Measurements from ENCODE around the gene MIEF1. TPM values are rescaled to one million over a fixed set of nuclear protein-coding genes. Genes with fewer than 3 reads are reported as not detected.
A peak's percentile ranks its signal among the peaks of the same experiment; 100 is the strongest.

MIEF1 gene
- total RNA-seq, 1 donor from 2014 or later, result 27.7 TPM

DNA sequence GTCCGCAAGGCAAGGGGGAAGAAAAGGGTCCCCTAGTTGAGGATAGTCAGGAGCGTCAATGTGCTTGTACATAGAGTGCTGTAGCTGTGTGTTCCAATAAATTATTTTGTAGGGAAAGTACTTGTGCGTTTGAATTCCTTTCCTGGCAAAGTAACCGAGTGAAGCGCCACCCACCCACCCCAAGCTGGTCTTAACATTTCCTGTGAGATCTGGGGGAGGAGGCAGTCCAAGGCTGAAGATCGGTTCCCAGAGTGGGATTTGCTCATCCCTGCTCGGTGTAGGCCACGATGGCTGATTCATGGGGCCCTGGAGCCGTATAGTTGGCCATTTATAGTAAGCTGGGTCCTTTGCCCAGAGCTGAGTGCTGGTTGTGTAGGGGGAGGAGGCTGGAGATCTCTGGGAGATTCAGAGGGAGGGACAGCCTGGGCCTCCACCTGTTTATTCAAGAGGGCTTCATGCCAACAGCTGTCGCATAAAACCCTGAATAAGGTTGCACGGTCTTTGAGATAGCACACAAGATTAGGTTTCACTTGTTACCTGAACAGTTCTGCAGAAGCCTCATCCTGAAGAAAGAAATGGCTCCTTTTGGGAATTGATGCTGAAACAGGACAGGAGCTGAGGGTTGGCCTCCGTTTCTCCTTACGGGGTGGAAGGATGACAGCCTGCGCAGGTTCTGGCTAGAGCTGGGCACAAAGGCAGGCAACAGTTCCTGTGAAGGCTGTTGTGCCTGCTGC lies 20.6 kb downstream of the MIEF1 start:
- H3K36me3 ChIP-seq, result peaks cover 51% of the 10 kb centered on the region
- TF ChIP-seq, protein P1, sequence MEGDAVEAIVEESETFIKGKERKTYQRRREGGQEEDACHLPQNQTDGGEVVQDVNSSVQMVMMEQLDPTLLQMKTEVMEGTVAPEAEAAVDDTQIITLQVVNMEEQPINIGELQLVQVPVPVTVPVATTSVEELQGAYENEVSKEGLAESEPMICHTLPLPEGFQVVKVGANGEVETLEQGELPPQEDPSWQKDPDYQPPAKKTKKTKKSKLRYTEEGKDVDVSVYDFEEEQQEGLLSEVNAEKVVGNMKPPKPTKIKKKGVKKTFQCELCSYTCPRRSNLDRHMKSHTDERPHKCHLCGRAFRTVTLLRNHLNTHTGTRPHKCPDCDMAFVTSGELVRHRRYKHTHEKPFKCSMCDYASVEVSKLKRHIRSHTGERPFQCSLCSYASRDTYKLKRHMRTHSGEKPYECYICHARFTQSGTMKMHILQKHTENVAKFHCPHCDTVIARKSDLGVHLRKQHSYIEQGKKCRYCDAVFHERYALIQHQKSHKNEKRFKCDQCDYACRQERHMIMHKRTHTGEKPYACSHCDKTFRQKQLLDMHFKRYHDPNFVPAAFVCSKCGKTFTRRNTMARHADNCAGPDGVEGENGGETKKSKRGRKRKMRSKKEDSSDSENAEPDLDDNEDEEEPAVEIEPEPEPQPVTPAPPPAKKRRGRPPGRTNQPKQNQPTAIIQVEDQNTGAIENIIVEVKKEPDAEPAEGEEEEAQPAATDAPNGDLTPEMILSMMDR (IDR thresholded peaks at IDR 0.05), result no peak
- peaks cover 74% of the 10 kb centered on the region for H3K4me1 ChIP-seq
- H3K27ac ChIP-seq, result peak overlapping the region; percentile 100
- no peak for ATAC-seq
- peak overlapping the region; percentile 100 for H3K4me3 ChIP-seq
- DNase-seq, result peak; percentile 28
- intact Hi-C loops (cut with DNase I), result no loop called here
- no peaks in the 10 kb centered on the region for H3K27me3 ChIP-seq (ENCODE audit: low read depth)
- no peaks in the 10 kb centered on the region for H3K9me3 ChIP-seq

DNA sequence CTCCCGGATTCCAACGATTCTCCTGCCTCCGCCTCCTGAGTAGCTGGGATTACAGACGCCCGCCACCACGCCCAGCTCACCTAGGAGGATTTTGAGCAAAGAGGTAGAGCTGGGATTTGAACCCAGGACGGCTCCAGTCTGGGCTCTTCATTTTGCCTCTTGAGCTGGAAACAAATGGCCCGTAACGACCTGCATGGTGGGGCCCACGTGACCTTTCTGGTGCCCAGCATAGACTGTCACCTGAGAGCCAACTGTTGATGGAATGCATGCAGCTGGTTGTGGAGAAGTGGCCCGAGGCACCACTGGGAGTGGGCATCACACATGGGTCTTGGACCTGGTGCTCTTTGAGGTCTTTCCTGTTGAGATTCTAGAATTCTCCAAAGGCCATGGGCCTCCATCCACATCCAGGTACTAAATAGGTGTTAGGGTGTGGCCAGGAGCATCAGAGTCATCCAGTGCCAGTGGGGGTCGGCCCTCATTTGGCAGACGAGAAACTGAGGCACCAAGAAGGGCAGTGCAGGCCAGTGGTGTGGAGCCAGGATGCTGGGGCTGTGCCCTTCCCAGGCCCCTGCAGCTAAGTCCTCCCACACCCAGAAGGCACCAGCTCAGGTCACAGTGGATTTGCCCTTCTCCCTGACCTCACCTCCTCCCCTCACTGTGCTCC lies 22.1 kb downstream of the MIEF1 start:
- no peaks in the 10 kb centered on the region for H3K9me3 ChIP-seq
- no peak overlapping the region for H3K4me3 ChIP-seq
- H3K27ac ChIP-seq, result peak overlapping the region; percentile 31
- ATAC-seq (no peak), DNase-seq (peak; percentile 42)
- TF ChIP-seq, protein P1 (IDR thresholded peaks at IDR 0.05), result no peak
- intact Hi-C loops (cut with DNase I), result no loop called here
- peaks cover 66% of the 10 kb centered on the region for H3K36me3 ChIP-seq
- H3K27me3 ChIP-seq (ENCODE audit: low read depth), result no peaks in the 10 kb centered on the region
- H3K4me1 ChIP-seq, result peaks cover 78% of the 10 kb centered on the region

DNA sequence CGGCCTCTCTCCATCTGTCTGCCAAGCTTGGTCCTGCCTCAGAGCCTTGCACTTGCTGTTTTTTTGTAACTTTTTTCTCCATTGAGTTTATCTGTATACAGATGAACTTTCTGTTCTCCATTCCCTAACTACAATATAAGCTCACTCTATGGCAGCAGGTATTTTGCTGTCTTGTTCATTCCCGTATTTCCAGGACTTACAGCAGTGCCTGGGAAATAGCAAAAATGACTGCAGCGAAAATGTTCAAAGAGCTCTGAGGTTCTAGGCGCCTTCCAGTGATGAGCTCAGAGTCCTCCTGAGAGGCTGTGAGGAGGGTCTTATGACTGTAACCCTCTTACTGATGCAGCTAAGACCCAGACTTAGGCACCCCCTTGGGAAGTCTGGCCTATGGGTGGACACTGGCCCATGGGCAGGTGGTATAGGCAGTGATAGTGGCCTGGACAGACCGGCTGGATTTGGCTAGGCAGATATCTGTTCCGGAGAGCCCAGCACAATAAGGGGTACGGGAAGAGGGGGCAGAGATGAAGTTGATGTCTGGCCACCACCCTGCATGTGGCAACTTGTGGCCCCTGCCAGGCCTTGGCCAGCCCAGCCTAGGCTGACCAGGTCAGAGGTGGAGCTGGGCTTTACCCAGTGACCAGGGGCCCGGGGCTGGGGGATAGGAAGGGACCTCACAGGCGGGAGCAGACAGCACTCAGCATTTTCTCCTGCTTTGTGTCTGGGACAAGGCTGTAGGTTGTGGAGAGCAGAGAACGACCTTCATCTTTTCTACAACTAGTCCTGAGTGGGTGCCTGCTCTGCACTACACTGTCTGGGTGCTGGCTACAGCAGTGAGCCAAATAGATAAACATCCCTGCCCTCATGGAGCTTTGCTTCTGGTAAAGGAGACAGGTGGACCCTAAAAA lies 22.9 kb downstream of the MIEF1 start:
- intact Hi-C loops (cut with DNase I), result no loop called here
- TF ChIP-seq, protein P1 (IDR thresholded peaks at IDR 0.05), result no peak
- Histone ChIP-seq H3K27ac (peak overlapping the region; percentile 31), H3K9me3 (no peaks in the 10 kb centered on the region), H3K4me1 (peaks cover 85% of the 10 kb centered on the region), H3K36me3 (peaks cover 74% of the 10 kb centered on the region), H3K27me3 (ENCODE audit: low read depth) (no peaks in the 10 kb centered on the region), H3K4me3 (no peak overlapping the region)
- ATAC-seq (no peak), DNase-seq (peak; percentile 40)

DNA sequence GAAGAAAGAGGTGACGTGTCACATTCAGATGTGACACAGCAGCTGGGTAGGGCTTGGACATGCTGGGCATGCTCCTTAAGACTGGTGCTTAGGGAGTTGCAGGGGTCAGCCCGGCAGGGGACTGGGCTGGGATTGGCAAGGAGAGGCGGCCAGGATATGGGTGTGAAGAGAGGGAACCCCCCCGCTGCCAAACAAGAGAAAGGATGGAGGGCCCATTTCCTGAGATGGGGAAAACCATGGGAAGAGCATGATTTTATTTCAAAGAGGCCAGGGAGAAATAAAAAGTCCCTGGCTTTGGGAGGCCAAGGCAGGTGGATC lies 23.5 kb downstream of the MIEF1 start:
- H3K36me3 ChIP-seq, result peaks cover 78% of the 10 kb centered on the region

DNA sequence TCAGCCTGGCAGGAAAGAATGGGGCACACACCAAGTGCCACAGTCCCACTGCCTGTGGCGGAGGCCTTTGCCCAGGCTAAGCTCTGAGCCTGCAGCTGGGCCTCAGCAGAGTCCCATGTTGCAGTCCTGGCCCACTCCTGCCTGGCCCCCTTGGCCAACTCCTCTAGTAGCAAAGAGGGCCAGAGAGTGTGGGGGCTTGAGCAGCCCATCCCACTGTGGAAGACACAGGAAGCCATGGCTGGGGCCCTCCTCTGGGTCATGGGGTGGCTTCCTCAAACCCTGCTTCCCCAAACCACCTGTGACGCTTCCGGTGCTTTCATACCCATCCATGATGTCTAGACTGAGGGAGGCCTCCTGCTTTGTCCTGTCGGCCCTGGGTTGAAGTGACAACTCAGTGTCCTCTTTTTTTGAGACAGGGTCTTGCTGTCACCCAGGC lies 24.7 kb downstream of the MIEF1 start:
- intact Hi-C loops (cut with DNase I), result no loop called here
- no peaks in the 10 kb centered on the region for H3K27me3 ChIP-seq (ENCODE audit: low read depth)
- peaks cover 76% of the 10 kb centered on the region for H3K36me3 ChIP-seq
- ATAC-seq (no peak), DNase-seq (peak; percentile 57)
- no peaks in the 10 kb centered on the region for H3K9me3 ChIP-seq
- H3K27ac ChIP-seq, result no peak overlapping the region
- H3K4me1 ChIP-seq, result peaks cover 97% of the 10 kb centered on the region
- H3K4me3 ChIP-seq, result no peak overlapping the region
- TF ChIP-seq, protein P1 (IDR thresholded peaks at IDR 0.05), result no peak

More for the DNA sequence above, 23.5 kb downstream of the MIEF1 start:
- TF ChIP-seq, protein P1 (IDR thresholded peaks at IDR 0.05), result no peak
- no peaks in the 10 kb centered on the region for H3K27me3 ChIP-seq (ENCODE audit: low read depth)
- no peaks in the 10 kb centered on the region for H3K9me3 ChIP-seq
- peaks cover 91% of the 10 kb centered on the region for H3K4me1 ChIP-seq
- no peak overlapping the region for H3K4me3 ChIP-seq
- ATAC-seq, result no peak
- intact Hi-C loops (cut with DNase I), result no loop called here
- DNase-seq, result peak; percentile 38
- H3K27ac ChIP-seq, result no peak overlapping the region

Data from lower lobe of right lung (tissue), 2 donors.